ENCODE results near the gene DYRK4. TPM values are rescaled to one million over a fixed set of nuclear protein-coding genes. Genes with fewer than 3 reads are reported as not detected.

The DYRK4 gene, protein sequence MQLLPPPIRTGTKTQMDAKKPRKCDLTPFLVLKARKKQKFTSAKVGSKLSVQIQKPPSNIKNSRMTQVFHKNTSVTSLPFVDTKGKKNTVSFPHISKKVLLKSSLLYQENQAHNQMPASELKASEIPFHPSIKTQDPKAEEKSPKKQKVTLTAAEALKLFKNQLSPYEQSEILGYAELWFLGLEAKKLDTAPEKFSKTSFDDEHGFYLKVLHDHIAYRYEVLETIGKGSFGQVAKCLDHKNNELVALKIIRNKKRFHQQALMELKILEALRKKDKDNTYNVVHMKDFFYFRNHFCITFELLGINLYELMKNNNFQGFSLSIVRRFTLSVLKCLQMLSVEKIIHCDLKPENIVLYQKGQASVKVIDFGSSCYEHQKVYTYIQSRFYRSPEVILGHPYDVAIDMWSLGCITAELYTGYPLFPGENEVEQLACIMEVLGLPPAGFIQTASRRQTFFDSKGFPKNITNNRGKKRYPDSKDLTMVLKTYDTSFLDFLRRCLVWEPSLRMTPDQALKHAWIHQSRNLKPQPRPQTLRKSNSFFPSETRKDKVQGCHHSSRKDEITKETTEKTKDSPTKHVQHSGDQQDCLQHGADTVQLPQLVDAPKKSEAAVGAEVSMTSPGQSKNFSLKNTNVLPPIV
- total RNA-seq (2016; rRNA removed; fragmentation: Illumina TruSeq; extraction: Trizol): 40.2 and 47.4 TPM in 2 replicates
- 18.4 and 26.2 TPM in 2 replicates for total RNA-seq (2016; cell fraction: cytosol; rRNA removed; fragmentation: Illumina TruSeq; extraction: Trizol; ENCODE audit: low read depth)
- total RNA-seq (2016; cell fraction: insoluble cytoplasmic fraction; rRNA removed; fragmentation: Illumina TruSeq; extraction: Trizol): 31.6 and 50.5 TPM in 2 replicates
- 29.5 and 31.7 TPM in 2 replicates for total RNA-seq (2016; cell fraction: membrane; rRNA removed; fragmentation: Illumina TruSeq; extraction: Trizol)
- total RNA-seq (2016; cell fraction: nucleus; rRNA removed; fragmentation: Illumina TruSeq; extraction: Trizol): 20.3 and 23.7 TPM in 2 replicates
- 27.9 and 29.4 TPM in 2 replicates for polyA plus RNA-seq (2011; rRNA removed)
- polyA plus RNA-seq (2011; cell fraction: cytosol; rRNA removed): 19.8 and 23.1 TPM in 2 replicates
- 15.5 and 18.9 TPM in 2 replicates for polyA plus RNA-seq (2011; cell fraction: nucleus; rRNA removed)
- 20.8 and 21.2 TPM in 2 replicates for polyA plus RNA-seq (2012)
- polyA plus RNA-seq (2016; cell fraction: cytosol; fragmentation: Illumina TruSeq; extraction: Trizol; ENCODE audit: low read depth): 18.4 and 23.4 TPM in 2 replicates
- polyA plus RNA-seq (2016; cell fraction: insoluble cytoplasmic fraction; fragmentation: Illumina TruSeq; extraction: Trizol; ENCODE audit: low read depth): 52.5 and 53.4 TPM in 2 replicates
- 28.6 and 29.4 TPM in 2 replicates for polyA plus RNA-seq (2016; cell fraction: membrane; fragmentation: Illumina TruSeq; extraction: Trizol; ENCODE audit: low read depth)
- polyA plus RNA-seq (2016; cell fraction: nucleus; fragmentation: Illumina TruSeq; extraction: Trizol; ENCODE audit: insufficient read depth, low read depth): 27.7 and 33.8 TPM in 2 replicates
- polyA minus RNA-seq (2011; rRNA and poly(A)+ RNA removed; ENCODE audit: low replicate concordance): 12.7 and 17.0 TPM in 2 replicates
- polyA minus RNA-seq (2011; cell fraction: cytosol; rRNA and poly(A)+ RNA removed): 6.2 TPM in 2 replicates
- polyA minus RNA-seq (2011; cell fraction: nucleus; rRNA and poly(A)+ RNA removed): 12.5 and 17.7 TPM in 2 replicates
- percentile 33 among the genes with signal in this experiment for Bru-seq, nascent RNA
- percentile 41 among the genes with signal in this experiment for BruChase-seq, experiment 1, labeled RNA remaining after a 6-hour chase
- BruChase-seq, experiment 2, labeled RNA remaining after a 2-hour chase: percentile 46 among the genes with signal in this experiment
- long read RNA-seq, experiment 1, partial matches to known transcripts: 15 of 23 reads
- long read RNA-seq, experiment 1, other reads (novel, unspliced or antisense): 5 of 23 reads
- long read RNA-seq, experiment 2, partial matches to known transcripts: 14 of 27 reads
- long read RNA-seq, experiment 2, other reads (novel, unspliced or antisense): 9 of 27 reads

DNA sequence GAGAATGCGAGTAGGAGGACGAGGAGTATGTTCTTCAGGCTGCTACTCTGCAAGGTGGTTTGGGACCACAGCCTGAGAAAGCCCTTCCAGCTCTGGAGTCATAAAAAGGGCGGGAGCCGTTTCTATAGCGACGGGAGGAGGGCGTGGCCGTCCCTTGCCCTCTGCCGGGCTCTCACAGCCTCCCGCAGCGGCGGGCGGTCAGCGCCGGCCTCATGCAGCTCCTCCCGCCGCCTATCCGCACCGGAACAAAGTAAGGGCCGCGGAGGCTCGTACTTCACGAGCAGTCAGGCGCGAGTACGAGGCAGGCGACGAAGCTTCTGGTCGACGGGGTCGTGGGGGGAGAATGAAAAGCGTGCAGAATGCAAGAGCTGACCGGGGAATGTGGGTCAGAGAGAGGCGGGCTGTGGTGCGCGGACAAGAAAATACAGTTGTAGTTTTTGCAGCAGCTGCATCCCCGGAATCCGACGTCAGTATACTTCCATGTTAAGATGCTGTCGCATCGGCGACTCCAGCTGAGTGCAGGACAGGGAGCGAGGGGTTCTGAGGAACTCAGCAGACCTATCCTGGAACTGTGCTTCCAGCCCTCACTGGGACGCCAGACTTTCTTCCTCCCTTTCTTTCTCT lies at the start of gene DYRK4:
DYRK4 (plus strand) TSS at position 175 of the 624 bp plus-strand sequence; CDS start at position 213, 38 bp downstream.
- CTCF ChIA-PET (ENCODE audit: low intra/inter-chr PET ratio, low total read pairs): no interaction called here
- Histone ChIP-seq H4K20me1 (ENCODE audit: insufficient read depth, low read length) (no peaks in the 10 kb centered on the region), H3K4me1 (ENCODE audit: insufficient read depth, low read length) (peaks cover 13% of the 10 kb centered on the region), H3K27ac (ENCODE audit: extremely low read length, insufficient read depth, low read length) (no peak within 1 kb of the TSS), H3K4me3 (replicated peaks in 1 of 3; ENCODE audit: insufficient read depth in 1 of 3, low read depth in 2 of 3, low read length in 3 of 3) (peak within 1 kb of the TSS in 2 of 3 experiments; percentile 13 to 58; a peak in 2 of 6 replicates), H2AFZ (ENCODE audit: low read length) (no peak within 1 kb of the TSS), H3K4me2 (ENCODE audit: low read depth, low read length) (peak within 1 kb of the TSS; percentile 67), H3K27me3 (ENCODE audit: control insufficient read depth in 1 of 2, insufficient read depth in 2 of 2, low read length in 2 of 2) (no peaks in the 10 kb centered on the region), H3K79me2 (ENCODE audit: insufficient read depth, low read length) (no peaks in the 10 kb centered on the region), H3K36me3 (replicated peaks in 1 of 2; ENCODE audit: control insufficient read depth in 1 of 2, insufficient read depth in 2 of 2, low read length in 2 of 2) (no peaks in the 10 kb centered on the region; a peak in 1 of 5 replicates), H3K9ac (ENCODE audit: insufficient read depth, low read depth, low read length) (no peak within 1 kb of the TSS), H3K9me3 (ENCODE audit: low read length) (no peaks in the 10 kb centered on the region)
- FAIRE-seq (peak; percentile 28), DNase-seq (ENCODE audit: low spot score) (peak; percentile 72), ATAC-seq (peak; percentile 99)
- BruUV-seq (replicated peaks): no TSS peak
- in situ Hi-C loops (cut with HindIII; ENCODE audit: extremely low pct_ligation_motif_present, low pct_unique_long_range_greater_than_20kb): no loop called here
- intact Hi-C loops (cut with micrococcal nuclease; ENCODE audit: unreplicated experiment): no loop called here
- 30% methylated on average over 29 of the region's 44 CpGs for WGBS (ENCODE audit: low lambda C conversion rate)
- POLR2A ChIA-PET: interaction anchor here (0.6 to 0.9 kb wide), 2 partner anchors 11 to 241 kb away, joined by 3 read pairs; no protein-coding TSS in a partner anchor
- TF ChIP-seq, protein P1, sequence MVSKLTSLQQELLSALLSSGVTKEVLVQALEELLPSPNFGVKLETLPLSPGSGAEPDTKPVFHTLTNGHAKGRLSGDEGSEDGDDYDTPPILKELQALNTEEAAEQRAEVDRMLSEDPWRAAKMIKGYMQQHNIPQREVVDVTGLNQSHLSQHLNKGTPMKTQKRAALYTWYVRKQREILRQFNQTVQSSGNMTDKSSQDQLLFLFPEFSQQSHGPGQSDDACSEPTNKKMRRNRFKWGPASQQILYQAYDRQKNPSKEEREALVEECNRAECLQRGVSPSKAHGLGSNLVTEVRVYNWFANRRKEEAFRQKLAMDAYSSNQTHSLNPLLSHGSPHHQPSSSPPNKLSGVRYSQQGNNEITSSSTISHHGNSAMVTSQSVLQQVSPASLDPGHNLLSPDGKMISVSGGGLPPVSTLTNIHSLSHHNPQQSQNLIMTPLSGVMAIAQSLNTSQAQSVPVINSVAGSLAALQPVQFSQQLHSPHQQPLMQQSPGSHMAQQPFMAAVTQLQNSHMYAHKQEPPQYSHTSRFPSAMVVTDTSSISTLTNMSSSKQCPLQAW (CRISPR knock-in tag; IDR thresholded peaks at IDR 0.05): peak; percentile 21; the same call in 1 of the 2 replicates
- TF ChIP-seq, protein P2, sequence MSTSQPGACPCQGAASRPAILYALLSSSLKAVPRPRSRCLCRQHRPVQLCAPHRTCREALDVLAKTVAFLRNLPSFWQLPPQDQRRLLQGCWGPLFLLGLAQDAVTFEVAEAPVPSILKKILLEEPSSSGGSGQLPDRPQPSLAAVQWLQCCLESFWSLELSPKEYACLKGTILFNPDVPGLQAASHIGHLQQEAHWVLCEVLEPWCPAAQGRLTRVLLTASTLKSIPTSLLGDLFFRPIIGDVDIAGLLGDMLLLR (CRISPR knock-in tag; IDR thresholded peaks at IDR 0.05): peak; percentile 82; the same call in 1 of the 2 replicates
- TF ChIP-seq IKZF1 (IDR thresholded peaks at IDR 0.05) (no peak), ZNF605 (CRISPR knock-in tag; IDR thresholded peaks at IDR 0.05) (peak; percentile 79), ARID2 (CRISPR knock-in tag; IDR thresholded peaks at IDR 0.05; ENCODE audit: borderline replicate concordance) (0 out of 2 replicates have a peak, but pooled peaks have one; percentile 66)
- TF ChIP-seq, protein P3, sequence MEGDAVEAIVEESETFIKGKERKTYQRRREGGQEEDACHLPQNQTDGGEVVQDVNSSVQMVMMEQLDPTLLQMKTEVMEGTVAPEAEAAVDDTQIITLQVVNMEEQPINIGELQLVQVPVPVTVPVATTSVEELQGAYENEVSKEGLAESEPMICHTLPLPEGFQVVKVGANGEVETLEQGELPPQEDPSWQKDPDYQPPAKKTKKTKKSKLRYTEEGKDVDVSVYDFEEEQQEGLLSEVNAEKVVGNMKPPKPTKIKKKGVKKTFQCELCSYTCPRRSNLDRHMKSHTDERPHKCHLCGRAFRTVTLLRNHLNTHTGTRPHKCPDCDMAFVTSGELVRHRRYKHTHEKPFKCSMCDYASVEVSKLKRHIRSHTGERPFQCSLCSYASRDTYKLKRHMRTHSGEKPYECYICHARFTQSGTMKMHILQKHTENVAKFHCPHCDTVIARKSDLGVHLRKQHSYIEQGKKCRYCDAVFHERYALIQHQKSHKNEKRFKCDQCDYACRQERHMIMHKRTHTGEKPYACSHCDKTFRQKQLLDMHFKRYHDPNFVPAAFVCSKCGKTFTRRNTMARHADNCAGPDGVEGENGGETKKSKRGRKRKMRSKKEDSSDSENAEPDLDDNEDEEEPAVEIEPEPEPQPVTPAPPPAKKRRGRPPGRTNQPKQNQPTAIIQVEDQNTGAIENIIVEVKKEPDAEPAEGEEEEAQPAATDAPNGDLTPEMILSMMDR (CRISPR knock-in tag; IDR thresholded peaks at IDR 0.05): peak; percentile 22; the same call in 1 of the 2 replicates
- TF ChIP-seq, protein P4, sequence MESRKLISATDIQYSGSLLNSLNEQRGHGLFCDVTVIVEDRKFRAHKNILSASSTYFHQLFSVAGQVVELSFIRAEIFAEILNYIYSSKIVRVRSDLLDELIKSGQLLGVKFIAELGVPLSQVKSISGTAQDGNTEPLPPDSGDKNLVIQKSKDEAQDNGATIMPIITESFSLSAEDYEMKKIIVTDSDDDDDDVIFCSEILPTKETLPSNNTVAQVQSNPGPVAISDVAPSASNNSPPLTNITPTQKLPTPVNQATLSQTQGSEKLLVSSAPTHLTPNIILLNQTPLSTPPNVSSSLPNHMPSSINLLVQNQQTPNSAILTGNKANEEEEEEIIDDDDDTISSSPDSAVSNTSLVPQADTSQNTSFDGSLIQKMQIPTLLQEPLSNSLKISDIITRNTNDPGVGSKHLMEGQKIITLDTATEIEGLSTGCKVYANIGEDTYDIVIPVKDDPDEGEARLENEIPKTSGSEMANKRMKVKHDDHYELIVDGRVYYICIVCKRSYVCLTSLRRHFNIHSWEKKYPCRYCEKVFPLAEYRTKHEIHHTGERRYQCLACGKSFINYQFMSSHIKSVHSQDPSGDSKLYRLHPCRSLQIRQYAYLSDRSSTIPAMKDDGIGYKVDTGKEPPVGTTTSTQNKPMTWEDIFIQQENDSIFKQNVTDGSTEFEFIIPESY (CRISPR knock-in tag; IDR thresholded peaks at IDR 0.05): no peak
